ENCODE measurements around the gene SMYD3.

- no peak for TF ChIP-seq YY1 (IDR thresholded peaks at IDR 0.05; ENCODE audit: insufficient read depth, insufficient read length)
- TF ChIP-seq ZNF274 (IDR thresholded peaks at IDR 0.05; ENCODE audit: low read depth, low read length) = no peak
- TF ChIP-seq SUZ12 (IDR thresholded peaks at IDR 0.05; ENCODE audit: extremely low read depth, insufficient read depth, insufficient read length) = no peak
These were observed 708.7 kb downstream of the SMYD3 start for GRCh38 chr1:245798349-245798711.
